CD1c-positive myeloid dendritic cell (primary cell): ENCODE results near the gene LYPD1.

Experiments used
- DNase-seq: peaks from one replicate; pipeline ENCODE4 v3.0.0-alpha.2; 2016; ENCODE audit errors: extremely low spot score

LYPD1 gene

GRCh38 chr2:132595186-132595585 is 74.8 kb downstream of the LYPD1 start:
- DNase-seq = no peak
